ENCODE measurements around the gene OAF.

DNA sequence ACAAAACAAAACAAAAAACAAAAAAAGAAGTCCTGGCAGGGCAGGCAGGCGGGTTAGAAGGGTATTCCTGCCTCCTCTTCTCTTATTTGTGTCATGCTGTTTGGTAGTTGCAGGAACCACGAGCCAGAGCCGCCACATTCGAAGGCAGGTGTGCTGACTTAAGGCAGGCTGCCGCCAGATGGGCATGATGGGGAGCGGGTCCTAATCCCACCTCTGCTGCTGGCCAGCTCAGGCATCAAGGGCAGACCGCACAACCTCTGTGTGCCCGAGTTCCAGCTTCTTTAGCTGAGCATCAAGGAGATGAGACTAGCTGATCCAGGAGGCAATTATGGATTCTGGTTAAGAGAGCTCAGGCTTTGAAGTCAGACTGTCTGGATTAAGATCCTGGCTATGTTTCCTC is 12.1 kb downstream of the OAF start:
- TF ChIP-seq, protein P1, sequence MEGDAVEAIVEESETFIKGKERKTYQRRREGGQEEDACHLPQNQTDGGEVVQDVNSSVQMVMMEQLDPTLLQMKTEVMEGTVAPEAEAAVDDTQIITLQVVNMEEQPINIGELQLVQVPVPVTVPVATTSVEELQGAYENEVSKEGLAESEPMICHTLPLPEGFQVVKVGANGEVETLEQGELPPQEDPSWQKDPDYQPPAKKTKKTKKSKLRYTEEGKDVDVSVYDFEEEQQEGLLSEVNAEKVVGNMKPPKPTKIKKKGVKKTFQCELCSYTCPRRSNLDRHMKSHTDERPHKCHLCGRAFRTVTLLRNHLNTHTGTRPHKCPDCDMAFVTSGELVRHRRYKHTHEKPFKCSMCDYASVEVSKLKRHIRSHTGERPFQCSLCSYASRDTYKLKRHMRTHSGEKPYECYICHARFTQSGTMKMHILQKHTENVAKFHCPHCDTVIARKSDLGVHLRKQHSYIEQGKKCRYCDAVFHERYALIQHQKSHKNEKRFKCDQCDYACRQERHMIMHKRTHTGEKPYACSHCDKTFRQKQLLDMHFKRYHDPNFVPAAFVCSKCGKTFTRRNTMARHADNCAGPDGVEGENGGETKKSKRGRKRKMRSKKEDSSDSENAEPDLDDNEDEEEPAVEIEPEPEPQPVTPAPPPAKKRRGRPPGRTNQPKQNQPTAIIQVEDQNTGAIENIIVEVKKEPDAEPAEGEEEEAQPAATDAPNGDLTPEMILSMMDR (IDR thresholded peaks at IDR 0.05) = no peak
- no peak for TF ChIP-seq POLR2A (IDR thresholded peaks at IDR 0.05)

Data from uterus (tissue), 2 donors.